NCI-H146 (cell line): Measurements from ENCODE around the gene MYO7B.
"Not testable (repeated sequence)": the region's sequence is repeated elsewhere in the genome, so short reads cannot be mapped to it uniquely, and the experiment has no call there.

Source experiments
- DNase-seq: peaks from one replicate; lab custom pipeline; 2025; lab: John Stamatoyannopoulos, UW

MYO7B gene

DNA sequence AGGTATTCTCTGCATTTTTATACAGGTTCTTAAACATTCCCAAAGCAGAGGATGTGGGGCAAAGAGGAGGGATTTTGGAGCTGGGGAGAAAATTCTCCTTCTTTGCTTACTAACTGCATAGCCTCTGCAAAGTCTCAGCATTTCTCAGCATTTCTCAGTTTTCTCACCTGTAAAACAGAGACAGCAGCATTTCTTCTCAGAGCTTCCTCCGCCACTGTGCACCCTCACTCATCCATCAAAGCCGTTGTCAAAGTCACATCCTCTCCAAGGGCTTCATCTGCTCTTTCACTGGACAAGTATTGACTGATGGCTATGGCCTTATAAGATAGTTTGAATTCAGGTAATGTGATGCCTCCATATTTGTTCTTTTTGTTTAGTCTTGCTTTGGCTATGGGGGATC, 17.4 kb downstream of the MYO7B start:
- DNase-seq, result no peak

- no peak for DNase-seq
Measured at GRCh38 chr2:127558911-127559310, 23.4 kb downstream of the MYO7B start.

DNA sequence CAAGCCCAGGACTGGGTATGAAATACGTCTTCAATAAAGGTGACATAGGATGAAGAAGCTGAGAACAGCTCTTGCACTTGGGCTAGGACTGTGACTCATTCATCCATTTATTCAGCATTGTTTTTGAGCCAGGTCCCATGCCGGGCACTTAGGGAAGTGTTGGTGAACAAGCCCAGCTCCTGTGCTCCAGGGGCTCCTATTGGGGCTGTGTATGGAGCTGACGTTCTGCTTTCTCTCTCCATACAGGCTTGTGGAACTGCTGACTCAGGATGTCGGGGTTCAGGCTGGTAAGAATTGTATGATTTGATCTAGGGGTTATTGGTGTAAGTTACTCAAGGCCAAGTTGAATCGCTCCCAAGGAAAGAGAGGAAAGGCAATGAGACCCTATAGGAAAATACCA, 24.0 kb downstream of the MYO7B start:
- DNase-seq, result no peak

DNA sequence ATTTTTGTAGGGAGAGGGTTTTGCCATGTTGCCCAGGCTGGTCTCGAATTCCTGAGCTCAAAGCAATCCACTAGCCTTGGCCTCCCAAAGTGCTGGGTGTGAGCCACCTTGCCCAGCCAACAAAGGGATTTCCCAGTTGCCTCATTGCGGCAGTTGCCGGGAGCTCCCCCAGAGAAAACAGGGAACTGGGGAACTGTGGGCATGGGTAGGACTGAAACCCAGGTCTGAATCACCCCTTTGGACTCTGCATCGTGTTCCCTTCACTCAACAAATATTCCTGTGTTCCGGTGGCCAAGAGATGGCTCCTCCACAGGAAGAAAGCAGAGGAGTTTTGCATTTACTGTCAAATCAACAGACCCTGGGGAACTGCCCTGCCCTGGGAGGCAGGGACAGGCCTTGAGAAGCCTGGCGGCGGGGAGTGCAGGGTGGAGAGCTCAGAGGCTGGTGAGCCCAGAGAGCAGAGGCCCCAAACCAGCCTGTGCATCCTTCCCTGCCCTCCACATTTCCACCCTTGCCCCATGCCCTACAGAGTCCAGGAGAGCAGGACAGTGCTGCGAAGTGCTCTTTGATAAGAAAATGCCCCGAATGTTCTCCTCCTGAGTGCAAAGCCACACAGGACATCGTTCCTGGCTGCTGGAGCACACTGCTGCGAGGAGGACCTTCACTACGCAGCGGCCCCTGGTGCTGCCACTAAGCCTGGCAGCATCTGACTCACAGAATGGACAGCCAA, 24.9 kb downstream of the MYO7B start:
- DNase-seq, result no peak

DNA sequence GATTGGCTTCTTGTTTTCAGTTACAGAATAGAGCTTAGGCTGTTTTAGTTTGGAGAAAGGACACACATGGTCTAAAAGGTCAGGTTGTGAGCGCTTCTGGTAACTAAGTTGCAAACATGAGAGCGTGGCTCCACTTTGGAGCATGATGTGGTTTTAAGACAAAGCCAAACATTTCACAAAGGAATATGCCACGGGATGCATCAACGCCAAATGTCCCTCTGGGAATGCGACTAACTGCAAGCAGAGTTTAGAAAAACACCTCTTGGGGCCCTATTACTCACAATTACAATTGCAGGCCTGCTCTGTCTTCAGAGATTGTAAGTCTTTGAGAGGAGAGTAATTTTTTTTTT, 25.4 kb downstream of the MYO7B start:
- DNase-seq, result no peak

GRCh38 chr2:127561371-127561770, 25.9 kb downstream of the MYO7B start:
- DNase-seq, result no peak

DNA sequence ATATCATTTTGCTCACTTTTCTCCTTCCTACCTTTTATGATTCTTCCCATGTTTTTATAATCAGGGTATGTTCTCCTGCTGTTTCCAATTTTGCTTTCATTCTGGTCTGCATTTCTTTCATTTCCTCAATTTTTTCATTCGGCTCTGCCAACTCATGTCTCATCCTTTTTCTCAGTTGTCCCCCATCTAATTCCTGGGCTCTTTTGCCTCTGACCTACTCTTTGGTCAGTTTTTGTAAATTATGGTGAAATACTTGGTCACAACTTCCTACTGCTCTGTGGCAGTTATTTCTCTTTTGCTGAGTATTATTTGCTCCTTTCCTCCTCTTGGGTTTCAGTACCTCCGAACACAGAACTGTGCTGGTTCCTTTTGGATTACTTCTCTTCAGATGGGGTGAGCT, 27.5 kb downstream of the MYO7B start:
- DNase-seq, result no peak

GRCh38 chr2:127563458-127564428, 28.3 kb downstream of the MYO7B start:
- no peak for DNase-seq

GRCh38 chr2:127564429-127565260, 29.2 kb downstream of the MYO7B start:
- no peak for DNase-seq

- no peak for DNase-seq
Measured at GRCh38 chr2:127565261-127566138, 30.0 kb downstream of the MYO7B start.

DNA sequence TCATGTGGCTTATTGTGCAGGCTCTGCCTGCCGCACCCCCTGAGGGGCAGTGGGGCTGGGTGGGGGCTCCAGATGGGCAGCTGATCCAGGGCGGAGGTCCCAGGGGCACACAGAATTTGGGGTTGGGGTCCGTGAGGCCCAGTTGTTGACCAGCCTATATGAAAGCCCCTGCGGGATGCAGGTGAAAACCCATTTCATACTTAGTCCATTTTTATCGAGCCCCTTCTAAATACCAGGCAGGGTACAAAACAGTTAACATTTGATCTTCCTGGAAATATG, 30.6 kb downstream of the MYO7B start:
- no peak for DNase-seq

DNA sequence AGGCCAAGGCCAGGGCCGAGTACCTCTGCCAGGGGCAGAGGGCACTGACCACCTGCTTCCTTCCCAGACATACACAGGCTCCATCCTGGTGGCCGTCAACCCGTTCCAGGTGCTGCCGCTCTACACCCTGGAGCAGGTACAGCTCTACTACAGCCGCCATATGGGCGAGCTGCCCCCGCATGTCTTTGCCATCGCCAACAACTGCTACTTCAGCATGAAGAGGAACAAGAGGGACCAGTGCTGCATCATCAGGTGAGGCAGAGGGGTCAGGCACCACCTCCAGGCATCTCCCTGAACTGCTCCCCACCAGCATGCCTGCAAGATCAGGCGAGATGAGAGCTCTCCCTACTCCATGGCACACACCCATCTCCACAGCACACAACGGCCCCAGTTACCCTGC, 31.1 kb downstream of the MYO7B start:
- no peak for DNase-seq

DNA sequence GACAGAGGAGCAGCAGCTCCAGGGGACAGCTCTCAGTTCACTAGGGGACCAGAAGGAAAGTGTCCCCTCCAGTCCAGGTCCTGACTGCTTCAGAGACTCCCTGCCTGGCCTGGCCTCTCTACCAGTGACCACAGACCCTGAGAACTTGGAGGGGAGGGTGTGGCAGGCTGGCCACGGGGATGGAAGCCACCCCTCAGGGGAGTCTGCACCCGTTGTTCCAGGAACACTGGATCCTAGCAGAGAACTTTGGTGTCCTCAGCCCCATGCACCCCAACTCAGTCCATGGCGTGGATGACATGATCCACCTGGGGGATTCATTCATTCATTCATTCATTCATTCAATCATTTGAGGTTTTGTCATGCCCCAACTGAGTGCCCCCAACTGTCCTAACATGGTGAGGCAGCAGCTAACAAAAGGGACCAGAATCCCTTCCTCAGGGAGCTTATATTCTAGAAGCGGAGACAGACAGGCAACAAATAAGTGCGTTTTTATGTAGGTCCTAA, 31.9 kb downstream of the MYO7B start:
- no peak for DNase-seq

- DNase-seq, result no peak
Measured at GRCh38 chr2:127568128-127568527, 32.6 kb downstream of the MYO7B start.

- DNase-seq, result no peak
Measured at GRCh38 chr2:127569666-127570065, 34.2 kb downstream of the MYO7B start.

DNA sequence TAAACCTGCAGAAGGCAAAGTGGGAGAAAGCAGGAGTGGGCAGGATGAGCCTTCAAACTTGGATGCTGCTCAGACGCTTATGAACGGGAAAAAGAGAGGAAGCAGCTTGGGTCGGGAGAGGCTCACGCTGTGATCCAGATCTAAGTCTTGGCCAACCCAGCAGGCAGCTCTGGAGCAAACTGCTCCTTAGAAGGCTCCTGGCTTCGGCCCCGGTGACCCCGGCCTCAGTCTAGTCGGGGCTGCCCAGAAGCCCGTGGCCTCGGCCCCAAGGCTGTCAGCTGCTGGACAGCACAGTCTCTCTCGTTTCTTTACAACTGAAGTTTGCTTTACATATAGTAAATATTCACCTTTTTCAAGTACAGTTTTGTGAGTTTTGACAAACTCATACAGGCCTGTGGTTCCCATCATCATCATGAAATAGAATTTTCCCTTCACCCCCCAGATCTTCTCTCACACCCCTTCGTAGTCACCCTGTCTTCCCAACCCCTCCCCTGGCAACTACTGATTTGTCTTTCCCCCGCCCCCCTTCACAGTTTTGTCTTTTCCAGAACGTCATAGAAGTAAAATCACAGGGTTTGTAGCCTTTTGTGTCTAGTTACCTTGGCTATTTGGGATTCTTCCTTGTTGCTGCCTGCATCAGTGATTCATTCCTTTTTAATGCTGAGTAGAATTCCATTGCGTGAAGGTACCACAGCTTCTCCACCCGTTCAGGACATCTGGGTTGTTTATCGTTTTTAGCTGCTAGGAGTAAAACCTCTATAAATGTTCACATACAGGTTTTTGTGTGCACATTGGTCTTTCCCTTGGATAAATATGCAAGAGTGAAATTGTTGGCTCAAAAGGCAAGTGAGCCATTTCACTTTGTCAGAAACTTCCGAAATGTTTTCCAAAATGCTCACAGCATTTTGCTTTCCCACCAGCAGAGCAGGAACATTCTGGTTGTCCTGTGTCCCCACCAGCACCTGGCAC, 35.1 kb downstream of the MYO7B start:
- DNase-seq, result no peak

- not testable (repeated sequence) for DNase-seq
Measured at GRCh38 chr2:127572352-127572751, 36.9 kb downstream of the MYO7B start.

DNA sequence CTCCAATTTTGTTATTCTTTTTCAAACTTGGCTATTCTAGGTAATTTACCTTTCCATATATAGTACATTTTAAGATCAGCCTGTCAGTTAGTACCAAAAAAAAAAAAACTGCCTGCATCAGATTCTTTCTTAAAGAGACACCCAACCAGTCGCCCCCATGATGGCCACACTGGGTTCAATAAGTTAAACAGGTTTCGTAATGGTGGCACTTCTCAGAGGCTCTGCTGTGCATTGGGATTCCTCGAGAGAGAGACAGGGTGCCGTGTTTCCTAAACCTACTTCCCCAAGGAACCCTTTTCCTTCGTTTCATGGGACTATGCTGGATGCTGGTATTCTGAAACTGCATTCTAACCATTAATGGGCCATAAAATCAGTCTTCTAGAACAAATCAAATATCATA, 37.4 kb downstream of the MYO7B start:
- no peak for DNase-seq

DNA sequence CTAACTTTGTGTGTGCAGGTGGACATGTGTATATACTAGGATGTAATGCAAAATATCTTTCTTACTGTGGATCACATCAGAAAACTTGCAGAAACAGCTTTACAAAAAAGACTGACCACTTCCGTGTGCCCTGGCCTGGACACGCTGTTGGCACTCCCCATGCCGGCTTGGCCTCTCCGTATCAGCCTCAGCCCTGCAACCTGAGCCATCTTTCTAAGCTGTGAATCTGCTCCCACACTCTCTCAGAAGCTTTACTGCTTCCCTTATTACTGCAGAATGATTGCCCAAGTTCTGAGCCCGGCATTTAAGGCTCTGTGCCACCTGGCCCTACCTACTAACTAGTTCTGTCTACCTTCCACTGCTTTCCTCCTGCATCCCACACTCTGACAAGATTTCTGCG, 37.8 kb downstream of the MYO7B start:
- DNase-seq, result no peak

DNA sequence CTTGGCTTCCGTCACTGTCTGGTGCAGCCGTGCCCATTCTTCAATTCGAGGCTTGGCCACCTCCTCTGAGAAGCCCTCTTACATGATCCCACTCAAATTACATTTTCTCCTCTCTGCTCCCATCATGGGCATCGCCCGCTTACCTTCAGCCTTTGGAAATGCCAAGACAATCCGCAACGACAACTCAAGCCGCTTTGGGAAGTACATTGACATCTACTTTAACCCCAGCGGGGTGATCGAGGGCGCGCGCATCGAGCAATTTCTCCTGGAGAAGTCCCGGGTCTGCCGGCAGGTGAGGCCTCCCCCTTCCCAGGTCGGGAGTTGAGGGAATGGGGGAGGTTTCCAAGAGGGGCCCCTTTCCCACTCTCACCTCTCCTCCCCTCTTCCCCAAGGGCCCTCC, 38.3 kb downstream of the MYO7B start:
- no peak for DNase-seq
